ENCODE data around the gene MYL5. TPM values are rescaled to one million over a fixed set of nuclear protein-coding genes. Genes with fewer than 3 reads are reported as not detected.

Gene MYL5
- total RNA-seq, result 100 to 1,000 TPM in 1 of 4 donors, 10 to 100 TPM in 3; 20.3 to 199 (median 33.4) TPM

DNA sequence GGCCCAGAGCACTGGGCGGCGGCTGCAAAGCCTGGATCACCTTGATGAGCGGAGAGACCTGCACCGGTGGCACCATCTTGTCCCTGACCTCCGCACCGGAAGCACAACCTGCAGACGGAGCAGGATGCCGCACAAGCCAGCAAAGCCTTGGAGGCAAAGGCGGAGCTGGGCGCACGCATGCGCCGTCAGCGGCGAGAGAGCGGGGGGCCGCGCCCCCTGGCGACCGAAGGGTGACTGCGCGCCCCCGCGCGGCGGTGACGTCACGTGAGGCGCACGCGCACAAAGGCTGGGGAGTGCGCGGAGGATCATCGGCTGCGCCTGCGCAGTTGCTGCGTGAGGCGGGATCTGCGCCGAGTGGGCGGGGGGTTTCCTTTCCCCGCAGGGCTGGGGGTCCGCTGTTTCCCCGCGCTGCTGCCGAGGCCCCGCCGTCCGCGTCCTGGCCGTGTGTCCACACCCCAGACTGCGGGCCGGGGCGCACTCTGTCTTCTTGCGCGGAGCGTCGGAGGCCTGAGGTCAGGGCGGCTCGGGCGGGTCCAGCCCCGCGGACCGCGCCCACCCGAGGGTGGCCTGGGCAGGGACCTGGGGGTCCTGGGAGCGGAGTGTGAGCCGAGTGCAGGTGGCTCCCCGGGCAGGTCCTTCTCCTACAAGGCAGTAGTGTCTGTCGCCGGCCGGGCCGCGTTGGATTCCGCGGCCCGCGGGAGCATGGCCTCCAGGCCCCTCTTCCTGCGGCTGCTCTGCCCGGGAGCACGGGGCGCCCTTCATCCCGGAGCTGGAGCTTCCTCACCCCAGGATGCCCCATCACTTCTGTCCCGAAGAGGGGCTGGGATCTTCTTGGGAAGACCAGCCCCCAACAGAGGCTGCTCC lies at the start of gene MYL5, which contains the start of gene ATP5ME:
TSS of gene MYL5 (plus strand) at position 371 of the 864 bp plus-strand sequence. CDS start 3,485 bp downstream, outside the sequence.
TSS of gene ATP5ME (minus strand) at position 105 of the 864 bp plus-strand sequence. CDS start at position 76, 29 bp downstream.
- peak; percentile 97 for DNase-seq
- no peaks in the 10 kb centered on the region for H3K27me3 ChIP-seq
- H3K4me1 ChIP-seq, result peaks cover 15 to 33% (median 29%) of the 10 kb centered on the region in 4 donors
- in situ Hi-C loops (cut with MboI; ENCODE audit: low pct_ligation_motif_present in 1 of 4, low pct_unique_long_range_greater_than_20kb in 1 of 4, low sequenced_read_pairs in 3 of 4), result no loop called here
- WGBS, 2 donors (ENCODE audit: low coverage in 1 of 2), result 1% methylated on average over 44 of the region's 84 CpGs; no CpG with 5 or more reads in 1 of the 2 donors
- no peak for TF ChIP-seq EP300 (IDR thresholded peaks at IDR 0.05; ENCODE audit: low read depth)
- TF ChIP-seq POLR2AphosphoS5 (IDR thresholded peaks at IDR 0.05), result peak; percentile 70 to 95 (median 87)
- peak; percentile 79 for TF ChIP-seq POLR2A (IDR thresholded peaks at IDR 0.05)
- peak; percentile 68 to 99 (median 91) for TF ChIP-seq CTCF (IDR thresholded peaks at IDR 0.05)
- intact Hi-C loops (cut with DNase I; ENCODE audit: low total_unique reads), result no loop called here
- peak within 1 kb of the TSS; percentile 93 to 98 (median 94) for H3K27ac ChIP-seq
- no peaks in the 10 kb centered on the region for H3K9me3 ChIP-seq
- H3K4me3 ChIP-seq, result peak within 1 kb of the TSS; percentile 68 to 94 (median 78)
- peaks cover 0 to 14% (median 6%) of the 10 kb centered on the region in 4 donors for H3K36me3 ChIP-seq

GRCh38 chr4:624705-625590 lies 49.4 kb upstream of the MYL5 start, which contains the start of gene PDE6B:
Gene PDE6B (plus strand): TSS chr4:625573. CDS start chr4:625627, 54 bp downstream.
- no peaks in the 10 kb centered on the region for H3K9me3 ChIP-seq
- peaks cover 6% of the 10 kb centered on the region for H3K27me3 ChIP-seq
- no peaks in the 10 kb centered on the region for H3K4me1 ChIP-seq
- no peak within 1 kb of the TSS for H3K27ac ChIP-seq
- no peak for DNase-seq
- no peak within 1 kb of the TSS for H3K4me3 ChIP-seq
- TF ChIP-seq POLR2AphosphoS5 (IDR thresholded peaks at IDR 0.05) (no peak), CTCF (IDR thresholded peaks at IDR 0.05) (no peak), EP300 (IDR thresholded peaks at IDR 0.05; ENCODE audit: low read depth) (no peak), POLR2A (IDR thresholded peaks at IDR 0.05) (no peak)
- H3K36me3 ChIP-seq, result no peaks in the 10 kb centered on the region
- in situ Hi-C loops (cut with MboI; ENCODE audit: low pct_ligation_motif_present in 1 of 4, low pct_unique_long_range_greater_than_20kb in 1 of 4, low sequenced_read_pairs in 3 of 4) (no loop called here), intact Hi-C loops (cut with DNase I; ENCODE audit: low total_unique reads) (no loop called here)
- 70% methylated on average over 20 of the region's 21 CpGs; no CpG with 5 or more reads in 1 of the 2 donors for WGBS, 2 donors (ENCODE audit: low coverage in 1 of 2)

DNA sequence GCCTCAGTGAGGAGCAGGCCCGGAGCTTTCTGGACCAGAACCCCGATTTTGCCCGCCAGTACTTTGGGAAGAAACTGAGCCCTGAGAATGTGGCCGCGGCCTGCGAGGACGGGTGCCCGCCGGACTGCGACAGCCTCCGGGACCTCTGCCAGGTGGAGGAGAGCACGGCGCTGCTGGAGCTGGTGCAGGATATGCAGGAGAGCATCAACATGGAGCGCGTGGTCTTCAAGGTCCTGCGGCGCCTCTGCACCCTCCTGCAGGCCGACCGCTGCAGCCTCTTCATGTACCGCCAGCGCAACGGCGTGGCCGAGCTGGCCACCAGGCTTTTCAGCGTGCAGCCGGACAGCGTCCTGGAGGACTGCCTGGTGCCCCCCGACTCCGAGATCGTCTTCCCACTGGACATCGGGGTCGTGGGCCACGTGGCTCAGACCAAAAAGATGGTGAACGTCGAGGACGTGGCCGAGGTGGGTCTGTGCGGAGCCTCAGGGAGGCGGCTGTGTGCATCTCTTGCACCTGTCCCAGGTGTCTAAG lies 48.6 kb upstream of the MYL5 start:
- DNase-seq, result no peak
- Histone ChIP-seq H3K4me1 (no peaks in the 10 kb centered on the region), H3K36me3 (no peaks in the 10 kb centered on the region), H3K27ac (no peak overlapping the region), H3K9me3 (no peaks in the 10 kb centered on the region), H3K4me3 (no peak overlapping the region), H3K27me3 (peaks cover 8% of the 10 kb centered on the region)
- WGBS, 2 donors (ENCODE audit: low coverage in 1 of 2), result 91% methylated on average over 33 of the region's 39 CpGs; no CpG with 5 or more reads in 1 of the 2 donors
- TF ChIP-seq CTCF (IDR thresholded peaks at IDR 0.05), result no peak
- TF ChIP-seq EP300 (IDR thresholded peaks at IDR 0.05; ENCODE audit: low read depth), result no peak
- TF ChIP-seq POLR2A (IDR thresholded peaks at IDR 0.05), result no peak
- no peak for TF ChIP-seq POLR2AphosphoS5 (IDR thresholded peaks at IDR 0.05)
- intact Hi-C loops (cut with DNase I; ENCODE audit: low total_unique reads), result no loop called here
- in situ Hi-C loops (cut with MboI; ENCODE audit: low pct_ligation_motif_present in 1 of 4, low pct_unique_long_range_greater_than_20kb in 1 of 4, low sequenced_read_pairs in 3 of 4), result no loop called here
